HL-60/S4 treated with retinoic acid at 250 ng/mL for 4 days and 3 days (cell line): ENCODE measurements around the gene GSTT2.
"Not testable (repeated sequence)": the region's sequence is repeated elsewhere in the genome, so short reads cannot be mapped to it uniquely, and the experiment has no call there.

Experiments
- in situ Hi-C: fragments of 300-500 bp; cut with MboI; formaldehyde crosslinking; loops from 2 replicates; pipeline ENCODE4 v1.7.0; 2022; ENCODE audit warnings: low sequenced_read_pairs

GSTT2 gene

GRCh38 chr22:23971927-23972326 is 8.0 kb upstream of the GSTT2 start:
- in situ Hi-C loops, result not testable (repeated sequence)

- in situ Hi-C loops, result not testable (repeated sequence)
These were observed 5.6 kb upstream of the GSTT2 start, which contains the start of gene DDT for GRCh38 chr22:23974345-23974744. TSS of gene DDT (minus strand) at chr22:23974441. CDS start at chr22:23974414, 27 bp downstream.

GRCh38 chr22:23974836-23975352 is 5.0 kb upstream of the GSTT2 start:
- in situ Hi-C loops, result not testable (repeated sequence)

GRCh38 chr22:23977304-23977703 is 2.6 kb upstream of the GSTT2 start:
- in situ Hi-C loops, result not testable (repeated sequence)

- in situ Hi-C loops, result not testable (repeated sequence)
These were observed 633 bp downstream of the GSTT2 start for GRCh38 chr22:23980567-23980966.

- in situ Hi-C loops, result no loop called here
These were observed 4.5 kb downstream of the GSTT2 start for GRCh38 chr22:23984430-23984829.

- in situ Hi-C loops, result not testable (repeated sequence)
These were observed 6.2 kb downstream of the GSTT2 start for GRCh38 chr22:23986089-23986488.

GRCh38 chr22:23986538-23987178 is 6.7 kb downstream of the GSTT2 start:
- in situ Hi-C loops, result not testable (repeated sequence)

- in situ Hi-C loops, result not testable (repeated sequence)
These were observed 9.8 kb downstream of the GSTT2 start for GRCh38 chr22:23989583-23990244.

GRCh38 chr22:23993080-23993479 is 13.1 kb downstream of the GSTT2 start:
- in situ Hi-C loops, result not testable (repeated sequence)

- in situ Hi-C loops, result not testable (repeated sequence)
These were observed 13.7 kb downstream of the GSTT2 start for GRCh38 chr22:23993581-23994177.

- in situ Hi-C loops, result no loop called here
These were observed 17.2 kb downstream of the GSTT2 start for GRCh38 chr22:23997092-23997491.

GRCh38 chr22:23999779-24000178 is 19.8 kb downstream of the GSTT2 start:
- in situ Hi-C loops, result loop anchor here (25.0 kb wide), 1 partner anchor 538 kb away; no protein-coding TSS in a partner anchor

- in situ Hi-C loops, result loop anchor here (25.0 kb wide), 1 partner anchor 536 kb away; no protein-coding TSS in a partner anchor
These were observed 21.4 kb downstream of the GSTT2 start for GRCh38 chr22:24001314-24001713.

GRCh38 chr22:24002272-24002671 is 22.3 kb downstream of the GSTT2 start:
- in situ Hi-C loops, result loop anchor here (25.0 kb wide), 1 partner anchor 535 kb away; no protein-coding TSS in a partner anchor

GRCh38 chr22:24002851-24003250 is 22.9 kb downstream of the GSTT2 start:
- in situ Hi-C loops, result loop anchor here (25.0 kb wide), 1 partner anchor 534 kb away; no protein-coding TSS in a partner anchor

GRCh38 chr22:24003887-24004286 is 24.0 kb downstream of the GSTT2 start:
- in situ Hi-C loops, result loop anchor here (25.0 kb wide), 1 partner anchor 533 kb away; no protein-coding TSS in a partner anchor

- in situ Hi-C loops, result loop anchor here (5.0 to 25.0 kb wide), 2 partner anchors 68 to 532 kb away; no protein-coding TSS in a partner anchor
These were observed 25.3 kb downstream of the GSTT2 start, which contains the start of gene GSTT4 for GRCh38 chr22:24005201-24005600. TSS of gene GSTT4 (minus strand) at chr22:24005453. CDS start at chr22:24005356, 97 bp downstream.

GRCh38 chr22:24006207-24006913 is 26.4 kb downstream of the GSTT2 start:
- in situ Hi-C loops, result loop anchor here (5.0 to 25.0 kb wide), 2 partner anchors 69 to 531 kb away; no protein-coding TSS in a partner anchor

GRCh38 chr22:24006914-24007214 is 26.9 kb downstream of the GSTT2 start:
- in situ Hi-C loops, result loop anchor here (5.0 to 25.0 kb wide), 2 partner anchors 70 to 530 kb away; no protein-coding TSS in a partner anchor
